OCI-LY7 (cell line): ENCODE measurements around the gene ADISSP.

Source experiments
- CTCF ChIP-seq: fragments of 200-600 bp; sonication (generic); conservative IDR thresholded peaks from 2 replicates; pipeline ENCODE4 v1.5.1; 2014; ENCODE audit warnings: mild to moderate bottlenecking, antibody characterized with exemption, low read length, moderate library complexity, mixed read lengths
- EZH2phosphoT487 ChIP-seq: fragments of 200-600 bp; sonication (generic); IDR thresholded peaks from 2 replicates; pipeline ENCODE4 v1.6.1; 2018; ENCODE audit warnings: low read depth, borderline replicate concordance, mild to moderate bottlenecking, mixed run types, antibody characterized with exemption, low read length, moderate library complexity, mixed read lengths

- TF ChIP-seq CTCF (no peak), EZH2phosphoT487 (no peak)
Observed at GRCh38 chr20:3705970-3706739, 61.4 kb downstream of the ADISSP start.
